ENCODE data around the gene ZNF750.

DNA sequence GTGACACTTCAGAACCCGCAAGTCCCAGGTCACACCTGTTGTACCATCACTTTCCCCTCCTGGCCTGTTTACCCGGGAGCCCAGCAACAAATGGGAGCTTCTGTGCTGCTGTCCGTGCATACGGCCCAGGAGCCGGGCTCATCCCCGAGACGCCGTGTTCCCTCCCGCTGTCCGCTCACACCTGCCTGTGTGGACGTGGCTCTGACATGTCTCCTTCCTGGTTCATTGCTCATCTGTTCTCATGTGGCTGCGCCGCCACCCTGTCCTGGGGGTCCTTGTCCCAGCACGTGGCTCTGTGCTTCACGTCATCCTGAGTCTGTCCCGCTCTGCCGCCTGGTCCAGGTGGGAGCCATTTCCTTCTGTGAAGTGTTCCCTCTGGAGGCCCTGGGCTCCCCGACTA, 50.0 kb downstream of the ZNF750 start:
- TF ChIP-seq, protein P1, sequence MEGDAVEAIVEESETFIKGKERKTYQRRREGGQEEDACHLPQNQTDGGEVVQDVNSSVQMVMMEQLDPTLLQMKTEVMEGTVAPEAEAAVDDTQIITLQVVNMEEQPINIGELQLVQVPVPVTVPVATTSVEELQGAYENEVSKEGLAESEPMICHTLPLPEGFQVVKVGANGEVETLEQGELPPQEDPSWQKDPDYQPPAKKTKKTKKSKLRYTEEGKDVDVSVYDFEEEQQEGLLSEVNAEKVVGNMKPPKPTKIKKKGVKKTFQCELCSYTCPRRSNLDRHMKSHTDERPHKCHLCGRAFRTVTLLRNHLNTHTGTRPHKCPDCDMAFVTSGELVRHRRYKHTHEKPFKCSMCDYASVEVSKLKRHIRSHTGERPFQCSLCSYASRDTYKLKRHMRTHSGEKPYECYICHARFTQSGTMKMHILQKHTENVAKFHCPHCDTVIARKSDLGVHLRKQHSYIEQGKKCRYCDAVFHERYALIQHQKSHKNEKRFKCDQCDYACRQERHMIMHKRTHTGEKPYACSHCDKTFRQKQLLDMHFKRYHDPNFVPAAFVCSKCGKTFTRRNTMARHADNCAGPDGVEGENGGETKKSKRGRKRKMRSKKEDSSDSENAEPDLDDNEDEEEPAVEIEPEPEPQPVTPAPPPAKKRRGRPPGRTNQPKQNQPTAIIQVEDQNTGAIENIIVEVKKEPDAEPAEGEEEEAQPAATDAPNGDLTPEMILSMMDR (IDR thresholded peaks at IDR 0.05) = no peak
- no peak for TF ChIP-seq EZH2 (IDR thresholded peaks at IDR 0.05)
- no peak for TF ChIP-seq EZH2phosphoT487 (IDR thresholded peaks at IDR 0.05)

Measured in neural progenitor cell (in vitro differentiated cells).